H1 (cell line): ENCODE results near the gene NAP1L1. TPM values are rescaled to one million over a fixed set of nuclear protein-coding genes. Genes with fewer than 3 reads are reported as not detected.

Experiments
- ATF3 ChIP-seq: IDR thresholded peaks from 2 replicates; pipeline ENCODE4 v1.6.1; 2011; ENCODE audit warnings: low read depth, mild to moderate bottlenecking, low read length; ENCODE audit not compliant: insufficient read depth
- CHD1 ChIP-seq: IDR thresholded peaks from 2 replicates; pipeline ENCODE4 v1.6.1; 2012; ENCODE audit warnings: low read depth, low read length, improper control_type of control experiment
- CTCF ChIP-seq, 3 experiments: IDR thresholded peaks; 1 replicate in 2 of 3; 2 replicates in 1 of 3; pipeline versions ENCODE4 v1.5.1 to v1.6.1; 2011; ENCODE audit warnings: low read length in 3 of 3, mild to moderate bottlenecking in 3 of 3, inconsistent platforms in 2 of 3, low read depth in 1 of 3, moderate library complexity in 1 of 3; ENCODE audit not compliant: insufficient read depth in 1 of 3; ENCODE audit errors: control extremely low read depth in 1 of 3
- HDAC6 ChIP-seq: IDR thresholded peaks from one replicate; pipeline ENCODE4 v1.7.1; 2012; ENCODE audit warnings: low read depth, mild to moderate bottlenecking, inconsistent platforms, low read length, moderate library complexity
- RNF2 ChIP-seq: fragments of 200-900, 300-1000 bp; sonication (generic); IDR thresholded peaks from 2 replicates; pipeline ENCODE4 v1.7.1; 2016; ENCODE audit warnings: borderline replicate concordance, low read depth, mild to moderate bottlenecking, antibody characterized with exemption, low read length; ENCODE audit not compliant: poor library complexity, severe bottlenecking; ENCODE audit errors: missing control alignments
- polyA plus RNA-seq, 7 experiments: library from polyadenylated mRNA; depleted of rRNA in 3 of 7; stranded (reverse) in 5 of 7; unstranded in 2 of 7; fragments of >200 nt in 5 of 7; fragments of 200-250 nt in 2 of 7; gene quantifications; 1 replicate in 5 of 7; 2 replicates in 1 of 7; 4 replicates in 1 of 7; pipeline versions ENCODE4 v1.2.1 to v1.2.3, GENCODE V29; 2011 to 2013; ENCODE audit warnings: missing spikeins in 2 of 7, mixed read lengths in 2 of 7
- total RNA-seq: library from RNA; stranded (reverse); fragmentation: NEBNext Ultra II Directional; extraction: Animal tissue kit (Norgen Biotek cat#: 25700); gene quantifications from 2 replicates; pipeline ENCODE4 v1.2.1, GENCODE V29; 2021

Gene NAP1L1
- total and polyA plus RNA-seq, 2 of the 8 experiments (the other 6 are each of a cell fraction or from before 2014, with no cell fraction given), result 202 to 1,159 TPM

GRCh38 chr12:76080017-76080728 lies 4.3 kb downstream of the NAP1L1 start (continued):
- no peak for TF ChIP-seq CTCF (IDR thresholded peaks at IDR 0.05; ENCODE audit: control extremely low read depth in 1 of 3, insufficient read depth in 1 of 3, low read depth in 1 of 3, low read length in 3 of 3)
- TF ChIP-seq RNF2, result no peak
- TF ChIP-seq ATF3, result no peak
- no peak for TF ChIP-seq HDAC6
- TF ChIP-seq CHD1, result no peak
